HG03159 (cell line): ENCODE data around the gene TBCD.
A peak's percentile ranks its signal among the peaks of the same experiment; 100 is the strongest.
"Not testable (repeated sequence)": the region's sequence is repeated elsewhere in the genome, so short reads cannot be mapped to it uniquely, and the experiment has no call there.

Source experiments
- ATAC-seq: cut with Tn5 transposase; IDR thresholded peaks from one replicate; pipeline ENCODE4 v1.9.1; 2021; ENCODE audit warnings: mild to moderate bottlenecking, moderate library complexity; ENCODE audit not compliant: unreplicated experiment

The TBCD gene

DNA sequence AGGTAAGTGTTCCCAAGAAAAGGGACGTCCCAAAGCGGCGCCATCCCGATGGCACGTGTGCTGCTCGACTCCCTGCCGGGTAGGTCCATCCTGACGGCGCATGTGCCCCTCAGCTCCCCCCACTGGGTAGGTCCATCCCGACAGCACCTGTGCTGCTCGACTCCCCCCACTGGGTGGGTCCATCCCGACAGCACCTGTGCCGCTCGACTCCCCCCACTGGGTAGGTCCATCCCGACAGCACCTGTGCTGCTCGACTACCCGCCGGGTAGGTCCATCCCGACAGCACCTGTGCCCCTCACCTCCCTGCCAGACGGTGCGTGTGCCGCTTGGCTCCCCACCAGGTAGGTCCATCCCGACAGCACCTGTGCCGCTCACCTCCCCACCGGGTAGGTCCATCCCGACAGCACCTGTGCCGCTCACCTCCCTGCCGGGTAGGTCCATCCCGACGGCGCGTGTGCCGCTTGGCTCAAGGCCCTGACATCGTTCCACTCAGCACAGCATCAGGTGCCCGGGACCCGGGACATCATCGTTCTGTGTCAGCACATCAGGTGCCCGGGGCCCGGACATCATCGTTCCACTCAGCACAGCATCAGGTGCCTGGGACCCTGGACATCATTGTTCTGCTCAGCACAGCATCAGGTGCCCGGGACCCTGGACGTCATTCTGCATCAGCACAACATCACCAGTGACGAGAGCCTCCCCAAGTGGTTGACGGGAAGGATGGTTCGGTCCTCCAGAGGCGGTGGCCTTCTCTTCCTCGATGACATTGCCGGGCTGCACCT is 22.2 kb upstream of the TBCD start:
- ATAC-seq: no peak

DNA sequence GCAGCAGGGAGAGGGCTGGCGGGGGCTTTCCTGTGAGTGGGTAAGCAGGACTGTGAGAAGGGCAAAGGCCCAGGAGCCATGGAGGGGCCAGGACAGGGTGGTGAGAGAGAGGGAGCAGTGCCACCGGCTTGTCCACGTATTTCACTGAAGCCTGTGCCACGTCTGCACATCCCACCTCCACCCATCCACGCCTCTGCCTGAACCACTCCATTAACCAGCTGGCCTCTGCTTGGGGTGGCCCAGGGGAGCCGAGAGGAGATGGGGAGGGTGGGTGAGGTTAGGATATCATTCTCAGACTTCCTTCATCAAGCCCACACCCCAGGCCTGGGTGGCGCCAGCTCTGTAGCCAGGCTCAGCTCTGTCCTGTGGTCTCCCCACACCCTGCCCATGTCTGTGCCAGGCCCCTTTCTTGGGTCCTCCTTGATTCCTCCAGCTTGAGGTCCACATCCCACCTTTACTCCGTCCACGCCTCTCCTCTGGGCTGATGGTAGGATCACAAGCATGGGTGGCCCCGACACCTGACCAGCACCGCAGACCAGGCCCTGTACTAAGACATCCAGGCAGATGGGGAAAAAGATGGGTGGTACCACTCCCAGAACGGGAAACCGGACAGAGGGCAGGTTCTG is 19.6 kb upstream of the TBCD start:
- no peak for ATAC-seq

- ATAC-seq: no peak
Measured at GRCh38 chr17:82734987-82735866, 16.6 kb upstream of the TBCD start, which contains the start of gene FN3K. TSS of gene FN3K (plus strand) at chr17:82735615. CDS start at chr17:82735637, 22 bp downstream.

DNA sequence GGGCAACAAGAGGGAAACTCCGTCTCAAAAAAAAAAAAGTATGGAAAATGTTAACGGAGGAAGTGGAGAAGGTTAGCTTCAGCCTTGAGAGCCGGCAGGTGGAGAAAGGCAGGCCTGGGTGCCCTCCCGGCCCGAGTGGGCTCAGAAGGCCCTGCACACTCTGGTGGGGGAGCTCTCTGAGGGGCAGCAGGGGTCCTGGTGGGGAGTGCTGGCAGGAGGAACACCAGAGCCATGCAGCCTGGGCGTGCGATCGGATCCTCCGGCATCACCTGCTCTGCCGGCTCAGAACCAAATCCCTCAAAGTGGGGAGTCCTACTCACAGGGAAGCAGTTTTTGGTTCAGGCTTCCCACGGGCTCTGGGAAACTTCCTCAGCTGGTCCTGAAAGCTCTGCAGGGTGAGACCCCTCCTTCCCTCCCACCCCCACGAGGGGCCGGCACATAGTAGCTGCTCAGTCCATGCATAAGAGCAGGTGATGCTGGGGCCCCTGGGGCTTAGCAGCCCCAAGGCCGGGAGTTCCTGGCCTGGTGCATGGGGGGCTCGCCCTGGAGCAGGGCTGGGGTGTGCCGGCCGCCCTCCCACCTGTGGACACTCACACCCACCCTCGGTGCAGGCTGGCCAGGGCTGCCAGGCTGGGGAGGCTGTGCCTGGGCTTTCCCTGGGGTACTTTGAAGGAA is 15.2 kb upstream of the TBCD start:
- ATAC-seq: no peak

GRCh38 chr17:82737967-82738877 is 13.6 kb upstream of the TBCD start:
- ATAC-seq: no peak

- no peak for ATAC-seq
Measured at GRCh38 chr17:82740906-82741759, 10.7 kb upstream of the TBCD start.

GRCh38 chr17:82743344-82744219 is 8.3 kb upstream of the TBCD start:
- no peak for ATAC-seq

- not testable (repeated sequence) for ATAC-seq
Measured at GRCh38 chr17:82744736-82745135, 7.1 kb upstream of the TBCD start.

DNA sequence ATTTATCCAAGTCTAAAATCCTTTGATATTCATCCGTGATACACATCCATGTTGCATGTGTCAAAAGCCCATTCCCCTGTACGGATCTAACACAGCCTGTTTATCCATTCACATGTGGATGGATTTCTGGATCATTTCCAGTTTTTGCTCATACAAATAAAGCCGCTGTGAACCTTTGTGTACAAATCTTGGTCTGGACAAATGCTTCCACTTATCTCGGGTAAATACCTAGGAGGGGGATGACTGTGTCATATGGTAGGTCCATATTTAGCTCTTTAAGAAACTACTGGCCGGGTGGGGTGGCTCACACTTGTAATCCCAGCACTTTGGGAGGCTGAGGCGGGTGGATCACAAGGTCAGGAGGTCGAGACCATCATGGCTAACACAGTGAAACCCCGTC is 6.3 kb upstream of the TBCD start:
- ATAC-seq: no peak

DNA sequence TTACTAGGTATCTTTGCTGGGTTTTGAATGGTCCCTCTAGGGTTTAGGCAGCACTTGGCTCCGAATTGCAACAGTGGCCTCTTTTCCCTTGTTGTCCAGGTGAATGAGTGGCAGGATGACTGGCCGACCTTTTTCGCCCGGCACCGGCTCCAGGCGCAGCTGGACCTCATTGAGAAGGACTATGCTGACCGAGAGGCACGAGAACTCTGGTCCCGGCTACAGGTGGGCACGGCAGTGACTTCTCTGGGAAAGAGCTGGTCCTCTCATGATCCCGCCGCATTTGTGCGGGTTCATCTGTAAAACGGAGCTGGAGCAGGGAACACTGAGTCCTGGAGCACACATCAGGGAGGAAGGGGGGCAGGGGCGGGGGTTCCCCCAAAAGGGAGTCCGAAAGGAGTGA is 3.1 kb upstream of the TBCD start:
- no peak for ATAC-seq

- ATAC-seq: no peak
Measured at GRCh38 chr17:82750241-82750908, 1.5 kb upstream of the TBCD start.

GRCh38 chr17:82751171-82751570 is 694 bp upstream of the TBCD start:
- ATAC-seq: peak; percentile 14

- peak; percentile 17 for ATAC-seq
Measured at GRCh38 chr17:82752371-82753200, 721 bp downstream of the TBCD start.

DNA sequence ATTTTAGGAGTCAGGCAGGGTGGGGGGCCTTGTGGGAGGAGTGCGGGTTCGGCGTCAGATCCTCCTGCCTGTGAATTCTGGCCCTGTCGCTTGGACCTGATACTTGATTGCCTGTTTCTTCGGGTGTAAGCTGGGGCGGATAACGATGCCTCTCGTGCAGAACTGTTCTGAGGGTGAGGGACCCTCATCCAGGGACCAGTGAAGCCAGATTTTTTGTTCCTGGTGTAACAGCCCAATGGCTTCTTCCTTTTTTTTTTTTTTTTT is 1.3 kb downstream of the TBCD start:
- no peak for ATAC-seq

- ATAC-seq: no peak
Measured at GRCh38 chr17:82754297-82755208, 2.7 kb downstream of the TBCD start.

GRCh38 chr17:82756166-82756565 is 4.3 kb downstream of the TBCD start:
- ATAC-seq: no peak
